ENCODE measurements around the gene IQCH. TPM values are rescaled to one million over a fixed set of nuclear protein-coding genes. Genes with fewer than 3 reads are reported as not detected.
"Not testable (repeated sequence)": the region's sequence is repeated elsewhere in the genome, so short reads cannot be mapped to it uniquely, and the experiment has no call there.

IQCH gene
- total and polyA plus RNA-seq, 8 donors, result 0.49 to 1.6 (median 1.2) TPM

DNA sequence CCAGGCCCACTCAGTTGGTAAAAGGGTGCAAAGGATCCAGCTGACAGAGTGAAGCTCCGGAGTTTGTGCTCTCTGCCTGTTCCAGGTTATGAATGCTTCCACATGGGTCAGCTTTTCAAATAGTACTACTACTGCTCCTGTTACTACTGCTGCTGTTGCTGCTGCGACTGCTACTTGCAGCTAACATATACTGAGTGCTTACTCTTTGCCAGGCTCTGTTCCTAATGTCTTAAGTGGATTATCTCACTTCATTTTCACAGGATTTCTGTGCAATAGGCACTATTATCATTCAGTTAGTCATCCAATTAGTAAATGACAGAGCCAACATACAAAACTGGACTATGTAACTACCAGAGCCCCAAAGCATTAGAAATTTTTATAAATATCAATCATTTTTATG is 106.5 kb downstream of the IQCH start:
- Histone ChIP-seq H3K4me1 (peaks cover 5 to 21% (median 15%) of the 10 kb centered on the region in 3 donors), H3K9me3 (no peaks in the 10 kb centered on the region), H3K36me3 (no peaks in the 10 kb centered on the region), H3K4me3 (no peak overlapping the region), H3K27me3 (no peaks in the 10 kb centered on the region), H3K27ac (no peak overlapping the region)
- WGBS, 2 donors, result 74 to 75% methylated on average over 2 of the region's 2 CpGs
- DNase-seq (no peak), ATAC-seq (no peak), FAIRE-seq (no peak)
- intact Hi-C loops (cut with DNase I), result no loop called here
- no peak for TF ChIP-seq CTCF (IDR thresholded peaks at IDR 0.05)

GRCh38 chr15:67363712-67364111 is 109.1 kb downstream of the IQCH start:
- not testable (repeated sequence) for FAIRE-seq

GRCh38 chr15:67365994-67366393 is 111.4 kb downstream of the IQCH start:
- no peak overlapping the region for H3K27ac ChIP-seq
- intact Hi-C loops (cut with DNase I), result no loop called here
- 72 to 87% methylated on average over 2 of the region's 2 CpGs for WGBS, 2 donors
- no peaks in the 10 kb centered on the region for H3K27me3 ChIP-seq
- H3K36me3 ChIP-seq, result no peaks in the 10 kb centered on the region
- no peak overlapping the region for H3K4me3 ChIP-seq
- no peaks in the 10 kb centered on the region for H3K9me3 ChIP-seq
- DNase-seq, result no peak
- no peak for ATAC-seq
- TF ChIP-seq CTCF (IDR thresholded peaks at IDR 0.05), result no peak
- no peak for FAIRE-seq
- H3K4me1 ChIP-seq, result no peaks in the 10 kb centered on the region

More at GRCh38 chr15:67363712-67364111, 109.1 kb downstream of the IQCH start:
- H3K36me3 ChIP-seq; H3K4me3 ChIP-seq; H3K9me3 ChIP-seq; intact Hi-C loops (cut with DNase I); DNase-seq; ATAC-seq; H3K27ac ChIP-seq; H3K27me3 ChIP-seq: not testable (repeated sequence)
- H3K4me1 ChIP-seq, result peaks cover 5 to 17% (median 11%) of the 10 kb centered on the region in 3 donors
- WGBS, 2 donors, result 46 to 100% methylated on average over 1 of the region's 1 CpG

- 87 to 96% methylated on average over 1 of the region's 1 CpG for WGBS, 2 donors
- FAIRE-seq (no peak), ATAC-seq (no peak)
Measured at GRCh38 chr15:67366904-67367303, 112.3 kb downstream of the IQCH start.

DNA sequence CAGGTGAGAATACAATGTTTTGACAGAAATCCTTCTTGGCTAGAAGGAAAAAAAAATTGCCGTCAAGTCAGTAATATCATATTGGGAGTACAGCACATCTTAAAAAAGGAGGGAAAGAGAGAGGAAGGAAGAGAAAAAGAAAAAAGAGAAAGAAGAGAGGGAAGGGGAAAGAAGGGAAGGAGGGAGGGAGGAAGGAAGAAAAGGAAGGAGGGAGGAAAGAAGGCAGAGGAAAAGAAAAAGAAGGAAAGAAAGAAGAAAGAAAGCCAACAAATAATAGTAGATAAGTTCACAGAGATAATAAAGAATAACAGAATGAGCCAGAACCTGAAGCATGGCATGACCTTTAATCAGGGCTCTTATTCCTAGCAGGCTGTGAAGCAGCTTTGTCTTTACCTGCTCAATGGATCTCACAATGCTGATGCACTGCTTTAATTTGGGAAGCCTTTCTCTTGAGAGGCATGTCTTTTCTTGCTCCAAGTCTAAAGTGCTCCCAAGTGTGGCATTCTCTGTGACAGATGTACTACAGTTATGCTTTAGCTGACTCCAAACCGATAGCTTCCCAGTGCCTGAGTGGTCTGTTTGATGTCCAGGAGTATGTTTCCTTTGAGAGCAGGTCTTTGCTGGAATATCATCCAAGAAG is 114.9 kb downstream of the IQCH start:
- FAIRE-seq (no peak), DNase-seq (no peak), ATAC-seq (no peak)
- H3K27ac ChIP-seq, result no peak overlapping the region
- intact Hi-C loops (cut with DNase I), result no loop called here
- no peaks in the 10 kb centered on the region for H3K36me3 ChIP-seq
- H3K4me1 ChIP-seq, result no peaks in the 10 kb centered on the region
- H3K27me3 ChIP-seq, result no peaks in the 10 kb centered on the region
- no peak for TF ChIP-seq CTCF (IDR thresholded peaks at IDR 0.05)
- 94 to 100% methylated on average over 2 of the region's 2 CpGs for WGBS, 2 donors
- H3K9me3 ChIP-seq, result no peaks in the 10 kb centered on the region
- no peak overlapping the region for H3K4me3 ChIP-seq

More at GRCh38 chr15:67366904-67367303, 112.3 kb downstream of the IQCH start:
- no peaks in the 10 kb centered on the region for H3K9me3 ChIP-seq
- H3K27ac ChIP-seq, result no peak overlapping the region
- no peaks in the 10 kb centered on the region for H3K36me3 ChIP-seq
- H3K4me3 ChIP-seq, result no peak overlapping the region
- no peaks in the 10 kb centered on the region for H3K4me1 ChIP-seq
- no peaks in the 10 kb centered on the region for H3K27me3 ChIP-seq
- intact Hi-C loops (cut with DNase I), result no loop called here
- TF ChIP-seq CTCF (IDR thresholded peaks at IDR 0.05), result no peak
- no peak for DNase-seq

All from pancreas (tissue), 10 donors.